Renal cortex interstitium (tissue), 15 donors: ENCODE measurements around the gene SRSF10. TPM values are rescaled to one million over a fixed set of nuclear protein-coding genes. Genes with fewer than 3 reads are reported as not detected.
A peak's percentile ranks its signal among the peaks of the same experiment; 100 is the strongest.
"Not testable (repeated sequence)": the region's sequence is repeated elsewhere in the genome, so short reads cannot be mapped to it uniquely, and the experiment has no call there.

Experiments used
- DNase-seq, 11 donors: peaks; one replicate each; pipeline ENCODE4 v3.0.0-alpha.2; 2013; ENCODE audit warnings: low read depth in 9 of 11, low spot score in 4 of 11; ENCODE audit errors: extremely low read depth in 1 of 11
- long read RNA-seq, 16 experiments: transcript quantifications; one replicate each; lab custom pipeline, GENCODE V29; 2026
- polyA plus RNA-seq, 3 donors: library from polyadenylated mRNA; unstranded; fragments of 120-200 nt; gene quantifications; one replicate each; pipeline ENCODE4 v1.2.1, GENCODE V29; 2013; ENCODE audit not compliant: insufficient read length in 3 of 3

Gene SRSF10
- polyA plus RNA-seq, result 100 to 1,000 TPM; 197 to 242 (median 223) TPM
- long read RNA-seq, donor 1, transcript SRSF10-212 (3 exons, 790 nt), result major isoform, 9 of 26 reads
- long read RNA-seq, donor 1, partial matches to known transcripts, result 0 of 26 reads
- long read RNA-seq, donor 1, other reads (novel, unspliced or antisense), result 15 of 26 reads
- long read RNA-seq, donor 2, partial matches to known transcripts, result 11 of 40 reads
- long read RNA-seq, donor 2, other reads (novel, unspliced or antisense), result 21 of 40 reads
- long read RNA-seq, donor 3, transcript SRSF10-212 (3 exons, 790 nt), result major isoform, 5 of 30 reads
- long read RNA-seq, donor 3, partial matches to known transcripts, result 5 of 30 reads
- long read RNA-seq, donor 3, other reads (novel, unspliced or antisense), result 15 of 30 reads
- long read RNA-seq, donor 4, transcript SRSF10-212 (3 exons, 790 nt), result major isoform, 13 of 47 reads
- long read RNA-seq, donor 4, partial matches to known transcripts, result 18 of 47 reads
- long read RNA-seq, donor 4, other reads (novel, unspliced or antisense), result 12 of 47 reads
- long read RNA-seq, donor 5, result 0 reads
- long read RNA-seq, donor 6, transcript SRSF10-212 (3 exons, 790 nt), result major isoform, 14 of 64 reads
- long read RNA-seq, donor 6, partial matches to known transcripts, result 0 of 64 reads
- long read RNA-seq, donor 6, other reads (novel, unspliced or antisense), result 44 of 64 reads
- long read RNA-seq, donor 7, transcript SRSF10-212 (3 exons, 790 nt), result major isoform, 11 of 62 reads
- long read RNA-seq, donor 7, partial matches to known transcripts, result 31 of 62 reads
- long read RNA-seq, donor 7, other reads (novel, unspliced or antisense), result 17 of 62 reads
- long read RNA-seq, donor 8, transcript SRSF10-212 (3 exons, 790 nt), result major isoform, 13 of 91 reads
- long read RNA-seq, donor 8, transcript SRSF10-208 (2 exons, 413 nt), result minor isoform, 5 of 91 reads
- long read RNA-seq, donor 8, partial matches to known transcripts, result 39 of 91 reads
- long read RNA-seq, donor 8, other reads (novel, unspliced or antisense), result 27 of 91 reads
- long read RNA-seq, donor 9, partial matches to known transcripts, result 13 of 44 reads
- long read RNA-seq, donor 9, other reads (novel, unspliced or antisense), result 25 of 44 reads
- long read RNA-seq, donor 10, partial matches to known transcripts, result 0 of 42 reads
- long read RNA-seq, donor 10, other reads (novel, unspliced or antisense), result 35 of 42 reads
- long read RNA-seq, donor 11, transcript SRSF10-212 (3 exons, 790 nt), result major isoform, 6 of 24 reads
- long read RNA-seq, donor 11, partial matches to known transcripts, result 11 of 24 reads
- long read RNA-seq, donor 11, other reads (novel, unspliced or antisense), result 7 of 24 reads
- long read RNA-seq, donor 12, transcript SRSF10-212 (3 exons, 790 nt), result major isoform, 5 of 6 reads
- long read RNA-seq, donor 12, partial matches to known transcripts, result 0 of 6 reads
- long read RNA-seq, donor 12, other reads (novel, unspliced or antisense), result 0 of 6 reads
- long read RNA-seq, donor 13, transcript SRSF10-212 (3 exons, 790 nt), result major isoform, 18 of 73 reads
- long read RNA-seq, donor 13, partial matches to known transcripts, result 0 of 73 reads
- long read RNA-seq, donor 13, other reads (novel, unspliced or antisense), result 52 of 73 reads
- long read RNA-seq, donor 14, partial matches to known transcripts, result 5 of 23 reads
- long read RNA-seq, donor 14, other reads (novel, unspliced or antisense), result 15 of 23 reads
- long read RNA-seq, donor 15, partial matches to known transcripts, result 0 of 10 reads
- long read RNA-seq, donor 15, other reads (novel, unspliced or antisense), result 5 of 10 reads
- long read RNA-seq, donor 16, transcript SRSF10-212 (3 exons, 790 nt), result major isoform, 18 of 136 reads
- long read RNA-seq, donor 16, partial matches to known transcripts, result 67 of 136 reads
- long read RNA-seq, donor 16, other reads (novel, unspliced or antisense), result 45 of 136 reads

DNA sequence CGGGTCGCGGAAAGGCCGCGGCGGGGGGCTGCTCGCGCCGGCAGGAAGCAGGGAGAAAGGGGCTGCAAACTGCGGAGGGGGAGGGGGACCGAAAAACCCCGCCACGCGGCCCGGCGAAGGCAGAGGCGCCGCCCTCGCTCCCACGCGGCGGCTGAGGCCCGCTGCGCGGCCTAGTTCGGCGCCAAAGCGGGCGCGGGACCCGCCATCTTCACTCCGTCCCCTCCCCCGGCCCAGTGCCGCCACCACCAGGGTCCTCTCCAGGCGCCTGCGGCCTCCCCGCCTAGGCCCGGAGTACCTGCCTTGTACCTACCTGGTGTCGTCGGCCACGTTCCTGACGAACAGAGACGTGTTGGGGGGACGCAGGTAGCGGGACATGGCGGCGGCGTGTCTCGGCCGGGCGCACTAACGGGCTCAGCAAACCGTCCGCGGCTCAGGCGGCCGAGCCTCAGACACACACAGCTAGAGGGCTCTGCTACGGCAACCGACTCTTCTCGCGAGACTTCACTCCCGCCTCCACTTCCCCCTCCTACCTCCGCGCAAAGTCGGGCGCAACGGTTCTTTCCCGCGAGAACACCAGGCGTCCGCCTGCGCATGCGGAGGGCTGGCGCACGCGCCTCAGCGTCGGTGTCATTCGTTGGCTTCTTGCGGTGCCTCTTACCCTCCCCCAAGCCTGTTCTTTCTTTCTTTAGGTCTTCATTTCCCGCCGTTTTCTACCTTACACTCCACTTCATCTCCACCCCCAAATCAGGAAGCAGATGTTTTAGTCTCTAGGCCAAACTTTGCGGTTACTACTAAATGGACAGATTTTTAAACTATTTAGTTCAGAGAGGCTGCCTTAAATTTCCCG is at the start of gene SRSF10:
SRSF10 (minus strand) TSS at position 447 of the 847 bp plus-strand sequence; CDS start at position 375, 72 bp downstream.
- DNase-seq, result peak; percentile 94 to 99 (median 98)

DNA sequence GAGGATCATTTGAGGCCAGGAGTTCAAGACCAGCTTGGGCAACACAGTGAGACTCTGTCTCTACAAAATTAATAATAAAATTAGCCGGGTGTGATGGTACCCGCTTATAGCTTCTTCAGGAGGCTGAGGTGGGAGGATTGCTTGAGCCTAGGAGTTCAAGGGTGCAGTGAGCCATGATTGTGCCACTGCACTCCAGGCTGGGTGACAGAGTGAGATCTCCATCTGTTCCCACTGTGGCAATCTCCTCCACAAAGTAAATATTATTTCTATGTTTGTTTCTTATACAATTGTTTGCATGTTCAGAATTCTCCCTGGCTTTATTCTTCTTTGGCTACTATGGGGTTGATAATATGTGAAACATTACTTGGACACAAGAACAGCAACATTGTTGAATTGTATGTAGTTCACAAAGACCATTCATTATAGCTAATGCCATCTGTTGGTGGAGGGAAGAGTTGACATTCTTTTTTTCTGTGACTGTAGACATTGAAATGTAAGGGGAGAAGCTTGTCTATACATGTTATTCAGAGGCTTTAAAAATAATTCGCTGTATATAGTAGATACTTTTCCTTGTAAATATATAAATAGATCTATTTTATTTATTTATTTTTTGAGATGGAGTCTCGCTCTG is 47.8 kb upstream of the SRSF10 start:
- peak in 1 of 11 donors; percentile 66 for DNase-seq

DNA sequence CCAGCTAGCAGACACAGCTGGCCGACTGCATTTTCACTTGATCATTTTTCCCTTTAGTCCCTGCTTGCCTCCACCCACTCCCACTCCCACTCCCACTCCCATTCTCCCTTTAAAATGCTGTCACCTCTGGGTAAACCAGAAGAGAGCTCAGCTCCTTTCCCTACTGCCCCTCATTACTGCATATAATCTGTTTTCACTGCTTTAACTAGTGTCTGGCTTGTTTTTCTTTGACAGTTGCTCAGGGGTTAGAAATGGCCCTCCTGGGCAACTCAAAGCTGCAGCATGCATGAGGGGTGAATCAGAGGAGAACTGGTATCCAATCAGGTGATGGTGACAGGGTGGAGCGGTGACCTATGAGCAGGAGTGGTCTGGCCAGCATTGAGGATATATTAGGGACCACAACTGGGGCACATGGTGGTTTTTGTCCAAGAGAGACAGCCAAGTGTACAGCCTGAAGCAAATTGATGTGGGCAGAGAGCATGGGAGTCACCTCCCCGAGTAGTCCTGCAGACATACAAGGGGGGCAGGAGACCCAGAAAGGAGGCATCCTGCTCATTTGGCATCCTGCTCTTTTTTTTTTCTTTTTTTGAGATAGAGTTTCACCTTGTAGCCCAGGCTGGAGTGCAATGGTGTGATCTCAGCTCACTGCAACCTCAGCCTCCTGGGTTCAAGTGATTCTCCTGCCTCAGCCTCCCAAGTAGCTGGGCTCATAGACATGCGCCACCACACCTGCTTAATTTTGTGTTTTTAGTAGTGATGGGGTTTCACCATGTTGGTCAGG is 42.6 kb upstream of the SRSF10 start:
- DNase-seq, result no peak

DNA sequence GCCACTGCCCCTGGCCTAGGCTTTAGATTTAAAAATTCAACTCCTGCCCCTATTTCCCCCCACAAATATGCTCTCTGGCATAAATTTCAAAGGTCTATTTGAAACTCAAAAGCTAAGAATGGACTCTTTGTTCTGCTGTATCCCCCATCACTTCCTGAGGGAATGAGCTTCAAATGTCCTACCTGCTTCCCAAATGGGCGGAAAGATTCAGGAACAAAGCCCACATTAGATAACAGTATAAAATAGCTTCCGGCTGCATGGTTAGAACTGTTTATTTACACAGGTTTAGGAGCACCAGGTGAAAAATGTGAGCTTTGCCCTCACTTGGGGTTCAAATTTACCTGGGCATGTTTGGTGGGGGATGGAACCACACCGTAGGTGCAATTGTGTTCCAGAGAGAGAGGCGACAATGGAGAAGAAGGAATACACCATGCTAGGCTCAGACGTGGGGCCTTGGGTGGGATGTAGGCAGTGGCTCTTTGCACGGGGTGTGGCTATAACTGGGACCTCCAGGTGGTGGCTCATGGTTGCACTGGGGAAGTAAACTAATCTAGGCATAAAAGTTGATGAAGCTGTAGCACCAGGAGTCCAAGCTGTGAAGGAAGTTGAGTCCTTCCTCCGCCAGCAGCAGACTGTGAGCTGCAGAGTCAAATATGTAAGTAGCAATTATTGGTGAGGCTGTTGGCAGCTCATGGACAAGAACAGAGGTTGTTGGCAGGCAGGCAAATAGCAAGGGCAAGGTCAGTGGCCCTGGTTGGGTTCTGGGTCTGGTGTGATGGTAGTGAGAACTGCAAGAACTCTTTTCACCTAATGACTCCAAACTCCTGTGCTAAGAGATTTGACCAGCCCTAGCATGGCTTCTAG is 41.5 kb upstream of the SRSF10 start:
- no peak for DNase-seq

DNA sequence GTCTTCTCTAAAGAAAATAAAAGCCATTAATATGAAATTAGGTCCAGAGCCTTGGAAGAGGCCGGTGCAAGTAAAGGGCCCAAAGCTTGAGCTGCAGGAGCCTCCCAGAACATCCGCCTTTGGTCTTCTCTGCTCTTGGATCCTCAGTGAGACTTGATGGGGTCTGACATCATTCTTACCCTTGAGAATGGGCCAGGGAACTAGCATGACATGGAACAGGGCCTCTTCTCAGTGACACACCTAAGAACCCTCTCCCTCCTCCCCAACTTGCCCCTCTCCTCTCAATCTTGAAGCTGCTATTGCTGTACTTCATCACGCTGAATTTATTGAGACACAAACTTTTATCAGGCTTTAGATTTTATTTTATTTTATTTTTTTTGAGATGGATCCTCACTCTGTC is 40.3 kb upstream of the SRSF10 start:
- no peak for DNase-seq

DNA sequence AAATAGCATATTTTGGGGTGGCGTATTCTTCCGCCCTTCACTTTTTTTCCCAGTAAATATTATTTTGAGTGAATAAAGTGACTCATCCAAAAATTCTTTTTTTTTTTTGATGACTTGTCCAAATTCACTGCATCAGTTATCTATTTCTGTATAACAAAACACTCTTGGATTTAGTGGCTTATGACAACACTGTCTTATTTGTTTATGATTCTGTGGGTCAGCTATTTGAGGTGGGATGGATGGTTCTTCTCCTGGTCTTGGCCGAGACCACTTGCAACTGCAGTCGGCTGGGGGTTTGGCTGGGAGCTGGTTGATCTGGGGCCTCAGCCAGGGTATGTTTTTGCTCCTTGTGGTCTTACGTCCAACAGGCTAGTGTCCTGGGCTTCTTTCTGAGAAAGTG is 39.9 kb upstream of the SRSF10 start:
- DNase-seq, result no peak

DNA sequence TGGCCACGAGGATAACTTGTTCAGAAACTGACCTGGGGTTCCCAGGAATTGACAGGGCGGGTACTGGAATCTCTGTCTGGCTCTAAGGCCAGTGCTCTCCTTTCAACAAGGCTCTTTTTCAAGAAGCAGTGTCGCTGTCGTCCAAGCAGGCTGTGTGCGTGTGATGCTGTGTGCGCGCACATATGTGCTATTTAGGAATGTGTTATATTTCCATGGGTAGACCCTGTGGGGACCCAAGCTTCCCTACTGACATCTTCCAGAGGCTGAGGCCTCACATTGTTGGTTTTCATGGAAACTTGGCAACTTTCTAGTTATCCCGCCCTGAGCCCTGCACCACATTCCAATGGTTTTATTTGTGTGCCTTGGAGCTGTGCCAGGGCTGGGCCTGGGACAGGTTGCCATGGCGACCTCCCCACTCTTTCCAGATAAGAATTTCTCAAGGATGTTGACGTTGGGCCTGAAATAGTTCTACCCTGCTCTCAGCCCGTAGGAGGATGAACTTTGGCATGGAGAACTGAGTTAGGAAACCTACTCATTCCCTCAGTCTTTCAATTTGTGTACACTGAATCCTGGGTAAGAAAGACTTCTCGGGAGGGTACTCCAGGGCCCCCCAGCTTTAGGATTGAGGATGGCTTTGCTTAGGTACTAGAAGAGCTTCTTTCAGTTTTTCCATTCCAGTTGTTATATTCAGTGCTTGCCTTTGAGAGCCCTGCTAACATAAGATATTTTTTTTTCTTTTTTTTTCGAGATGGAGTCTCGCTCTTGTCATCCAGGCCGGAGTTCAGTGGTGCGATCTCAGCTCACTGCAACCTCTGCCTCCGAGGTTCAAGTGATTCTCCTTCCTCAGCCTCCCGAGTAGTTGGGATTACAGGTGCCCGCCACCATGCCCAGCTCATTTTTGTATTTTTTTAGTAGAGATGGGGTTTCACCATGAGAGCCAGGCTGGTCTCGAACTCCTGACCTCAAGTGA is 38.8 kb upstream of the SRSF10 start:
- peak; percentile 87 to 98 (median 95) for DNase-seq

DNA sequence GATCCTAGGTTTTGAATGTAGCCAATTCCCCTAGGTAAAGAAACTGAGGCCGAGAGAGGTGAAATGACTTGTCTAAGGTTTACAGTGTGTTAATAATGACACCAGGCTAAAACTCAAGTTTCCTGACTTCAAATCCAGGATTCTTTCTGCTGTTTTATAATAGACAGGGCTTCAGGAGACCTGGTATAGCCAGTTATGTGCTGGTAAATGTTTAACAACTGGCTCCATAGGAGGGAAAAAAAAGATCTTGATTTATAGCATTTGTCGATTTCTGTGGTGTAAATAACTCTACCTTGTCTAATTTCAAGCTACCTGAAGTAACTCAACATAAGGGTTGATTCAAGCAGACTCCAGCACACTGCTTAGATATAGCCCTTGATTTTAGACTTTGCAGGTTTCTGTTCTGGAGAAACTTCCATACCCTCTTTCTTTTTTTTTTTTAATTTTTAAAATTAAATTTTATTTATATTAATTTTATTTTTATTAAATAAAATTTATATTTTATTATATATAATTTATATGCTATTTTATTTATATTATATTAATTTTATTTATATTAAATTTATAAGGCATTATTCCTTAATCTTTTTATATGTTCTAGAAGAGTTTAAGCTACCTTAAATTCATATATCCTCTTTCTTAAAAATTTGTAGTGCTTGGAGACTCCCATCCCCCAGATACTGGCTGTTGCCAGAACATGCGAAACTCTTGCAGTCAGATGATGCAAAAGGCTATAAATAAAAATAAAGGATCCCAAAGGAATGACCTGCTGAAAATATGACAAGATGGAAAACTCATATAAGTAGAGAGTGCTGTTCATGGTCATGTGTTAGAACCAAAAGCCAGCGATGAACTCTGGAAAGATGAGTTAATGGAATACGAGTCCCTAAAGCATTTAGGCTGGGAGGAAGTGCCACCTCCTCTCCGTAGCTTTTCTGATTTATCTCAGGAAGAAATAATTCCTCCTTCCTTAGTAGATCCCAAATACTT is 35.4 kb upstream of the SRSF10 start:
- DNase-seq, result peak in 1 of 11 donors; percentile 23

DNA sequence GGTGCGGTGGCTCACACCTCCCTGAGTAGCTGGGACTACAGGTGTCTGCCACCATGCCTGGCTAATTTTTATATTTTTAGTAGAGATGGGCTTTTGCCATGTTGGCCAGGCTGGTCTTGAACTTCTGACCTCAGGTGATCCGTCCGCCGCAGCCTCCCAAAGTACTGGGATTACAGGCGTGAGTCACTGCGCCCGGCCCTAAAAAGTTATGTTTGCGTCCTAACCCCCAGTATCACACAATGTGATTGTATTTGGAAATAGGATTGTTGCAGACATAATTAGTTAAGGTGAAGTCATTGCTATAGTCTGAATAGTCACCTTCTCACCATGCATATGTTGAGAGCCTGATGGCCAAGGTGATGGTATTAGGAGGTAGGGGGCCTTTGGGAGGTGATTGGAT is 32.8 kb upstream of the SRSF10 start:
- DNase-seq, result not testable (repeated sequence)

DNA sequence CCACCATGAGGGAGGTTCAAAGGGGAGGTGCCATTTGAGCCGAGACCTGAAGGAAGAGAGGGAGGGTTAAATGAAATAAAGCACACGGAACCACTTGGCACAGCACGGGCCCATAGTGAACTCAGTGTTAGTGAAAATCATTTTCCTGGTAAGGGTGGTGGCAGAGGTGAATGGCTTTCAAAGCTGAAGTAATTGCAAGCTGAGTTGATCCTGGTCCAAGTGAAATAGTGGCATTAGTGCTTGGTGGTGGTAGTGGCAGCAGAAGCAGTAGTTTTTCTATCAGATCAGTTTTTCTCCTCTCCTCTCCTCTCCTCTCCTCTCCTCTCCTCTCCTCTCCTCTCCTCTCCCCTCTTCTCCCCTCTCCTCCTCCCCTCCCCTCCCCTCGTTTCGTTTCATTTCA is 30.5 kb upstream of the SRSF10 start:
- no peak for DNase-seq

DNA sequence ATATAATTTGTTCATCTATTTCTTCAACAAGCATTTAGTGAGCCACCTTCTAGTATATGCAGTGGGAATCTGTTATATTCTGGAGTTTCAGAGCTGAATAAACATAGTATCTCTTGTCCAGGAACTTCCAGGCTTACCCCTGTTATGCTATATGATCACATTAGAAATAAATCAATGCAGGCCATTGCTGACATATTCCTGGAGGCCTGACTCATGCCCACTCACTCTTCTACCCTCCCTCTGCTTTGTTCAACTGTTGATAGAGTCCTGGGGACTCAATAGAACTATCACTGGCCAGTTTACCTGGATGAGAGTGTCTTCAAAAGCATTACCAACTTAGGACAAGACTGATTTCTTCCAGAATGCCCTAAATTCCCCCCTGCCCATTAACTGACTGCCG is 29.3 kb upstream of the SRSF10 start:
- no peak for DNase-seq

DNA sequence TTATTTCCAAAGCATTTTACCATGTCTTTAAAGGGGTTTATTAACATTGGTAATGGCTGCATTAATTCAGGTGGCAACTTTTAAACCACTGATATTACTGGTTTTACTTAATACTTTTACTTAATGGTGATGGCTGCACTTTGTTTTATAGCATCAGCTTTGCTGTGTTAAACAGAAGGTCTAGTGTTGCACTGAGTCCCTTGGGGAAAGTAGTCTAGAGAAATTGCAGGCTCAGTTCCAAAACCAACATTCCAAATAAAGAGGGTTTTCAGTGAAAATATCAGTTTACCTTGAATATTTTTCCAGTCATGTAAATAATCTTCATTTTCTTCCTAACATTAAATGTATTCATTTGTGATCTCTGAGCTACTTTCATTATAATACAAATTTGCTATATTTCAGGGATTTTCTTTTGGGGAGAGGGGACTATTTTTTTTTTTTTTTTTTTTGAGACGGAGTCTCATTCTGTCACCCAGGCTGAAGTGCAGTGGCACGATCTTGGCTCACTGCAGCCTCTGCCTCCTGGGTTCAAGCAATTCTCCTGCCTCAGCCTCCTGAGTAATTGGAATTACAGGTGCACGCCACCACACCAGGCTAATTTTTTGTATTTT is 28.6 kb upstream of the SRSF10 start:
- not testable (repeated sequence) for DNase-seq
